Lung (tissue), 12 donors: ENCODE results near the gene LPIN2. TPM values are rescaled to one million over a fixed set of nuclear protein-coding genes. Genes with fewer than 3 reads are reported as not detected.

ENCODE experiments used
- ATAC-seq: fragments of 200-7000 bp; cut with Tn5 transposase; one replicate; pipeline ENCODE4 v1.9.1; 2020; ENCODE audit warnings: moderate number of reproducible peaks; ENCODE audit not compliant: insufficient read depth, low FRiP score
- DNase-seq, 3 donors: peaks; one replicate each; pipeline ENCODE4 v3.0.0-alpha.2; 2013 to 2017
- H3K27ac ChIP-seq, 2 donors: one replicate each; pipeline ENCODE4 v1.5.1; 2013; ENCODE audit warnings: mild to moderate bottlenecking in 2 of 2, moderate library complexity in 2 of 2, control low read depth in 1 of 2, inconsistent platforms in 1 of 2, low read depth in 1 of 2, low read length in 1 of 2
- H3K27me3 ChIP-seq, 3 donors: one replicate each; pipeline ENCODE4 v1.5.1; 2013; ENCODE audit warnings: low read length in 2 of 3; ENCODE audit not compliant: control insufficient read depth in 3 of 3, insufficient read depth in 3 of 3
- H3K36me3 ChIP-seq, 4 donors: one replicate each; pipeline ENCODE4 v1.5.1; 2013; ENCODE audit warnings: low read length in 4 of 4, mild to moderate bottlenecking in 1 of 4, moderate library complexity in 1 of 4; ENCODE audit not compliant: control insufficient read depth in 4 of 4, insufficient read depth in 4 of 4
- H3K4me1 ChIP-seq, 5 donors: one replicate each; pipeline ENCODE4 v1.5.1; 2013; ENCODE audit warnings: low read length in 5 of 5, mild to moderate bottlenecking in 2 of 5, moderate library complexity in 1 of 5; ENCODE audit not compliant: control insufficient read depth in 5 of 5, insufficient read depth in 5 of 5
- H3K4me3 ChIP-seq: one replicate; pipeline ENCODE4 v1.5.1; 2013; ENCODE audit warnings: mild to moderate bottlenecking, control low read depth, moderate library complexity
- H3K9ac ChIP-seq, 2 donors: one replicate each; pipeline ENCODE4 v1.5.1; 2013; ENCODE audit warnings: low read length in 2 of 2, control low read depth in 1 of 2; ENCODE audit not compliant: insufficient read depth in 1 of 2
- H3K9me3 ChIP-seq, 4 donors: one replicate each; pipeline ENCODE4 v1.5.1; 2013; ENCODE audit warnings: low read length in 3 of 4, mild to moderate bottlenecking in 1 of 4, moderate library complexity in 1 of 4; ENCODE audit not compliant: control insufficient read depth in 4 of 4, insufficient read depth in 3 of 4
- WGBS, 2 donors: extraction: QIAGEN DNeasy Blood & Tissue Kit; methylation state at CpG; one replicate each; pipeline ENCODE4 v1.1.7; 2013; 5-methylcytosine and 5-hydroxymethylcytosine counted together
- polyA plus RNA-seq, 2 donors: library from polyadenylated mRNA; stranded (reverse); fragments of 200-250 nt; gene quantifications; one replicate each; pipeline ENCODE4 v1.2.1, GENCODE V29; 2013
- total RNA-seq, 2 donors: library from RNA; depleted of rRNA in 1 of 2; stranded (reverse); fragments of >200 nt in 1 of 2; gene quantifications; one replicate each; pipeline ENCODE4 v1.2.1, GENCODE V29; 2014 to 2021
- TF ChIP-seq, protein P1 (sequence below): IDR thresholded peaks from 2 replicates; pipeline ENCODE4 v1.5.1; 2012; ENCODE audit warnings: mild to moderate bottlenecking; ENCODE audit errors: control extremely low read depth, extremely low read depth
- donor health status: control.
- donor health status: control.
- donor health status: Bipolar disorder and iron deficiency.
- donor health status: healthy.
- donor health status: DM: yes; HTN: yes; CAD: no.

Gene LPIN2
- total and polyA plus RNA-seq, 4 donors, result 11.2 to 46.3 (median 32.5) TPM

DNA sequence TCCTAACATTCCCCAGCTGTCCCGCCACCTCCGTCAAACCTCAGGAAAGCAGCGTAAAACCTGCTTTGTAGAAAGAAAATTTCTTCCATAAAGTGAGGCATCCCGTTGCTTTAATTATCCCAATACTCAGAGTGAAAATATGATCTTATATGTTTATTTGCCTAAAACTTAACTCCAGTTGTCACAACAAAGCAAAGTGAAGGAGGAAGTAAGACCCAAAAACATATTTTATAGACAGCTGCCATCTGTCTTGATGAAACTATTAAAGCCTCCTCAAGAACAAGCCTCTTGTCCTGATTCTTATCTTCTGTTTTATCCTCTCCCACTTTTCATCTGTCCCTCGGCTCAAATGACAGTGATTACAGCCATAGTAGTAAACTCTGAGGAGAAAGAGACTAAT is 28.9 kb upstream of the LPIN2 start:
- no peak overlapping the region for H3K27ac ChIP-seq
- H3K9me3 ChIP-seq, result no peaks in the 10 kb centered on the region
- TF ChIP-seq, protein P1, sequence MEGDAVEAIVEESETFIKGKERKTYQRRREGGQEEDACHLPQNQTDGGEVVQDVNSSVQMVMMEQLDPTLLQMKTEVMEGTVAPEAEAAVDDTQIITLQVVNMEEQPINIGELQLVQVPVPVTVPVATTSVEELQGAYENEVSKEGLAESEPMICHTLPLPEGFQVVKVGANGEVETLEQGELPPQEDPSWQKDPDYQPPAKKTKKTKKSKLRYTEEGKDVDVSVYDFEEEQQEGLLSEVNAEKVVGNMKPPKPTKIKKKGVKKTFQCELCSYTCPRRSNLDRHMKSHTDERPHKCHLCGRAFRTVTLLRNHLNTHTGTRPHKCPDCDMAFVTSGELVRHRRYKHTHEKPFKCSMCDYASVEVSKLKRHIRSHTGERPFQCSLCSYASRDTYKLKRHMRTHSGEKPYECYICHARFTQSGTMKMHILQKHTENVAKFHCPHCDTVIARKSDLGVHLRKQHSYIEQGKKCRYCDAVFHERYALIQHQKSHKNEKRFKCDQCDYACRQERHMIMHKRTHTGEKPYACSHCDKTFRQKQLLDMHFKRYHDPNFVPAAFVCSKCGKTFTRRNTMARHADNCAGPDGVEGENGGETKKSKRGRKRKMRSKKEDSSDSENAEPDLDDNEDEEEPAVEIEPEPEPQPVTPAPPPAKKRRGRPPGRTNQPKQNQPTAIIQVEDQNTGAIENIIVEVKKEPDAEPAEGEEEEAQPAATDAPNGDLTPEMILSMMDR, result no peak
- H3K4me1 ChIP-seq, result peaks cover 0 to 15% (median 4%) of the 10 kb centered on the region in 5 donors
- H3K27me3 ChIP-seq, result no peaks in the 10 kb centered on the region
- WGBS, 2 donors, result 75 to 82% methylated on average over 5 of the region's 5 CpGs
- ATAC-seq (no peak), DNase-seq (no peak)
- H3K9ac ChIP-seq, result no peak overlapping the region
- no peak overlapping the region for H3K4me3 ChIP-seq
- no peaks in the 10 kb centered on the region for H3K36me3 ChIP-seq

DNA sequence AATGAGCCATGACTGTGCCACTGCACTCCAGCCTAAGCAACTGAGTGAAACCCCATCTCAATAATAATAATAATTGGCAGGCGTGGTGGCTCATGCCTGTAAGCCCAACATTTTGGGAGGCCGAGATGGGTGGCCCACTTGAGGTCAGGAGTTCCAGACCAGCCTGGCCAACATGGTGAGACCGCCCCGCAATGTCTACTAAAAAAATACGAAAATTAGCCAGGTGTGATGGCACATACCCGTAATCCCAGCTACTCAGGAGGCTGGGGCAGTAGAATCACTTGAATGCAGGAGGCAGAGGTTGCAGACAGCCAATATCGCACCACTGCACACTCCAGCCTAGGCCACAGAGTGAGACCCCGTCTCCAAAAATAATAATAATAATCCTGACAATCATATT is 27.9 kb upstream of the LPIN2 start:
- ATAC-seq (no peak), DNase-seq (no peak)
- WGBS, 2 donors, result 86 to 99% methylated on average over 8 of the region's 8 CpGs

DNA sequence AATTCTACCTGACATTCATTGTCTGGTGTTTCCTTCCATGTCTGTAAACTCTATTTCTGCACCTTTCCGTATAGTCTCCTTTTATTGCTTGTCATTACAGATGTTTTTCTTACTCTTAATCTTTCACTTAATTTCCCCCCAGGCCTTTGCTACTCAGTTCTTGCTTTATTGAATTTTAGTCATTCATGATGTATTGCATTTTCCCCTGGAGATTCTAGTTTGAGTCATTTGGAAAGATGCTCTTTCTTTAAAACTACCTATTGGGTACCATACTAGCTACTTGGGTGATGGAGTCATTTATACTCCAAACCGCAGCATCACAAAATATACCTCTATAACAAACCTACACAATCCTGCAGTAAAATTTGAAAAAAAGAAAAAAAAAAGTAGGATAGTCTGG is 27.2 kb upstream of the LPIN2 start:
- H3K9ac ChIP-seq, result no peak overlapping the region
- no peaks in the 10 kb centered on the region for H3K27me3 ChIP-seq
- TF ChIP-seq, protein P1, result no peak
- peaks cover 0 to 12% (median 4%) of the 10 kb centered on the region in 5 donors for H3K4me1 ChIP-seq
- no peak for DNase-seq
- H3K9me3 ChIP-seq, result no peaks in the 10 kb centered on the region
- no peaks in the 10 kb centered on the region for H3K36me3 ChIP-seq
- H3K27ac ChIP-seq, result no peak overlapping the region
- no peak overlapping the region for H3K4me3 ChIP-seq
- no peak for ATAC-seq
- 97 to 98% methylated on average over 2 of the region's 2 CpGs for WGBS, 2 donors

More for the DNA sequence above, 27.9 kb upstream of the LPIN2 start:
- TF ChIP-seq, protein P1, result no peak
- no peak overlapping the region for H3K9ac ChIP-seq
- peaks cover 0 to 15% (median 4%) of the 10 kb centered on the region in 5 donors for H3K4me1 ChIP-seq
- no peaks in the 10 kb centered on the region for H3K9me3 ChIP-seq
- no peaks in the 10 kb centered on the region for H3K36me3 ChIP-seq
- H3K27me3 ChIP-seq, result no peaks in the 10 kb centered on the region
- no peak overlapping the region for H3K4me3 ChIP-seq
- H3K27ac ChIP-seq, result no peak overlapping the region

DNA sequence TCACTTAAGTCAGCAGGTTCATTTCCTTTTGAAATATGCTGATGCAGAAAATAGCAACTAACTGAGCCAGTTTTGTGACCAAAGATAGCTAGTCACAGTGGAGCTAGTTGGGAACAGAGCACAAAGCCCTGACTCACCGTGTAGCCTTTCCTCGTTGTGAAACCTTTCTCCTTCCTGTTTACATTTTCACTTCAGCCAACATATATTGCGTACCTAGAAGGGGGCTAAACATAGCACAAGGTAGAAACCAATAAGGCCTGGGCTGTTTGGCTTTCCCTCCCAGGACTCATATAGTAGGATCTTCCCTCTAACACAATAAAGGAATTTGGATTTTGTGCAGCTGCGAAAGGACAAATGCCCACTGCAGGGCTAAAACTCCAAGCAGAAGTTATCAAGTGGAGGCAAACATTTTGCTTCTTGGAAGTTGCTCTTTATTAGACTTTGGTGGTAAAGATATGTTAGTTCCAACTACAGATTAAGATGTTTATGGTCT is 24.5 kb upstream of the LPIN2 start:
- ATAC-seq (peak; percentile 47), DNase-seq (peak in 2 of 3 donors; percentile 51 to 70)
- H3K27me3 ChIP-seq, result no peaks in the 10 kb centered on the region
- WGBS, 2 donors, result 29 to 31% methylated on average over 4 of the region's 4 CpGs
- H3K9me3 ChIP-seq, result no peaks in the 10 kb centered on the region
- peak overlapping the region in 1 of 2 donors; percentile 42 for H3K27ac ChIP-seq
- H3K36me3 ChIP-seq, result no peaks in the 10 kb centered on the region
- TF ChIP-seq, protein P1, result no peak
- no peak overlapping the region for H3K9ac ChIP-seq
- no peak overlapping the region for H3K4me3 ChIP-seq
- H3K4me1 ChIP-seq, result peaks cover 0 to 5% (median 0%) of the 10 kb centered on the region in 5 donors
